Measurements from ENCODE around the gene PRRG2.

GRCh38 chr19:49596407-49596806, 15.3 kb downstream of the PRRG2 start:
- no peak for TF ChIP-seq CTCF (IDR thresholded peaks at IDR 0.05)
- no peak for TF ChIP-seq POLR2A (IDR thresholded peaks at IDR 0.05)

Data from testis (tissue), 2 donors.